GM18507 (cell line): ENCODE measurements around the gene GAGE12E.
"Not testable (repeated sequence)": the region's sequence is repeated elsewhere in the genome, so short reads cannot be mapped to it uniquely, and the experiment has no call there.

Experiments used
- DNase-seq: peaks from one replicate; pipeline ENCODE4 v3.0.0; 2011; ENCODE audit warnings: low read depth; ENCODE audit not compliant: insufficient read length; ENCODE audit errors: extremely low spot score
- FAIRE-seq: peaks from 2 replicates; lab custom pipeline; 2011; peaks lifted over from hg19 to GRCh38; lab: Jason Lieb, UNC

Gene GAGE12E, protein sequence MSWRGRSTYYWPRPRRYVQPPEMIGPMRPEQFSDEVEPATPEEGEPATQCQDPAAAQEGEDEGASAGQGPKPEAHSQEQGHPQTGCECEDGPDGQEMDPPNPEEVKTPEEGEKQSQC

DNA sequence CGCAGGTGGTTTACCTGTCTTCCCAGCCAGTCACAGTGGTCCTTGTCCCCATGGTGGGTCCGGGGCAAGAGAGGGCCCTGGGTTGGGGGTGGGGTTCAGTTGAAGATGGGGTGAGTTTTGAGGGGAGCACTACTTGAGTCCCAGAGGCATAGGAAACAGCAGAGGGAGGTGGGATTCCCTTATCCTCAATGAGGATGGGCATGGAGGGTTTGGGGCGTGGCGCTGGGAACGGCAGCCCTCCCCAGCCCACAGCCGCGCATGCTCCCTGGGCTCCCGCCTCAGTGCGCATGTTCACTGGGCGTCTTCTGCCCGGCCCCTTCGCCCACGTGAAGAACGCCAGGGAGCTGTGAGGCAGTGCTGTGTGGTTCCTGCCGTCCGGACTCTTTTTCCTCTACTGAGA is at the start of gene GAGE12E:
GAGE12E (plus strand) TSS at position 301 of the 400 bp plus-strand sequence. CDS start 1,155 bp downstream, outside the sequence.
- not testable (repeated sequence) for DNase-seq, FAIRE-seq

DNA sequence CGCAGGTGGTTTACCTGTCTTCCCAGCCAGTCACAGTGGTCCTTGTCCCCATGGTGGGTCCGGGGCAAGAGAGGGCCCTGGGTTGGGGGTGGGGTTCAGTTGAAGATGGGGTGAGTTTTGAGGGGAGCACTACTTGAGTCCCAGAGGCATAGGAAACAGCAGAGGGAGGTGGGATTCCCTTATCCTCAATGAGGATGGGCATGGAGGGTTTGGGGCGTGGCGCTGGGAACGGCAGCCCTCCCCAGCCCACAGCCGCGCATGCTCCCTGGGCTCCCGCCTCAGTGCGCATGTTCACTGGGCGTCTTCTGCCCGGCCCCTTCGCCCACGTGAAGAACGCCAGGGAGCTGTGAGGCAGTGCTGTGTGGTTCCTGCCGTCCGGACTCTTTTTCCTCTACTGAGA is 19.2 kb upstream of the GAGE12E start, which contains the start of gene GAGE12C:
GAGE12C (plus strand) TSS at position 301 of the 400 bp plus-strand sequence. CDS start 1,155 bp downstream, outside the sequence.
- not testable (repeated sequence) for DNase-seq, FAIRE-seq

DNA sequence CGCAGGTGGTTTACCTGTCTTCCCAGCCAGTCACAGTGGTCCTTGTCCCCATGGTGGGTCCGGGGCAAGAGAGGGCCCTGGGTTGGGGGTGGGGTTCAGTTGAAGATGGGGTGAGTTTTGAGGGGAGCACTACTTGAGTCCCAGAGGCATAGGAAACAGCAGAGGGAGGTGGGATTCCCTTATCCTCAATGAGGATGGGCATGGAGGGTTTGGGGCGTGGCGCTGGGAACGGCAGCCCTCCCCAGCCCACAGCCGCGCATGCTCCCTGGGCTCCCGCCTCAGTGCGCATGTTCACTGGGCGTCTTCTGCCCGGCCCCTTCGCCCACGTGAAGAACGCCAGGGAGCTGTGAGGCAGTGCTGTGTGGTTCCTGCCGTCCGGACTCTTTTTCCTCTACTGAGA is 9.7 kb upstream of the GAGE12E start, which contains the start of gene GAGE12D:
GAGE12D (plus strand) TSS at position 301 of the 400 bp plus-strand sequence. CDS start 1,155 bp downstream, outside the sequence.
- DNase-seq, FAIRE-seq: not testable (repeated sequence)

DNA sequence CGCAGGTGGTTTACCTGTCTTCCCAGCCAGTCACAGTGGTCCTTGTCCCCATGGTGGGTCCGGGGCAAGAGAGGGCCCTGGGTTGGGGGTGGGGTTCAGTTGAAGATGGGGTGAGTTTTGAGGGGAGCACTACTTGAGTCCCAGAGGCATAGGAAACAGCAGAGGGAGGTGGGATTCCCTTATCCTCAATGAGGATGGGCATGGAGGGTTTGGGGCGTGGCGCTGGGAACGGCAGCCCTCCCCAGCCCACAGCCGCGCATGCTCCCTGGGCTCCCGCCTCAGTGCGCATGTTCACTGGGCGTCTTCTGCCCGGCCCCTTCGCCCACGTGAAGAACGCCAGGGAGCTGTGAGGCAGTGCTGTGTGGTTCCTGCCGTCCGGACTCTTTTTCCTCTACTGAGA is 9.5 kb downstream of the GAGE12E start, which contains the start of gene GAGE12F:
GAGE12F (plus strand) TSS at position 301 of the 400 bp plus-strand sequence. CDS start 1,155 bp downstream, outside the sequence.
- not testable (repeated sequence) for FAIRE-seq

DNA sequence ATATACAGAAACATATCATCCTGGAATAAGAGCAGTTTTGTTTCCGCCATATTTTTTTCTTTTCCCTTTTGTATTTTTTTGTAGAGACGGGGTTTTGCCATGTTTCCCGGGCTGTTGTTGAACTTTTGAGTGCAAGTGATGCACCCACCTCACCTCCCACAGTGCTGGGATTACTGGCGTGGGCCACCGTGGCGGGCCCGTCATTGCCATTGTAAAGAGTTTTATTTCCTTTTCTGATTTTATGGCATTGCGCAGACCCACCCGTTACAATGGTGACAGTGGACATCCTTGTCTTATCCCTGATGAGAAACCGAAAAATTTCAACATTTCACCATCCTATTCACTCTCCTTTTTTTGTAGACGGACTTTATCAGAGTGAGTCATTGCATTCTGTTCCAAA is 17.6 kb downstream of the GAGE12E start:
- FAIRE-seq = not testable (repeated sequence)

More for the DNA sequence above, 9.5 kb downstream of the GAGE12E start, which contains the start of gene GAGE12F:
- not testable (repeated sequence) for DNase-seq

GRCh38 chrX:49569152-49569551 is 18.1 kb downstream of the GAGE12E start:
- FAIRE-seq, DNase-seq: not testable (repeated sequence)

More for the DNA sequence above, 17.6 kb downstream of the GAGE12E start:
- DNase-seq = not testable (repeated sequence)

DNA sequence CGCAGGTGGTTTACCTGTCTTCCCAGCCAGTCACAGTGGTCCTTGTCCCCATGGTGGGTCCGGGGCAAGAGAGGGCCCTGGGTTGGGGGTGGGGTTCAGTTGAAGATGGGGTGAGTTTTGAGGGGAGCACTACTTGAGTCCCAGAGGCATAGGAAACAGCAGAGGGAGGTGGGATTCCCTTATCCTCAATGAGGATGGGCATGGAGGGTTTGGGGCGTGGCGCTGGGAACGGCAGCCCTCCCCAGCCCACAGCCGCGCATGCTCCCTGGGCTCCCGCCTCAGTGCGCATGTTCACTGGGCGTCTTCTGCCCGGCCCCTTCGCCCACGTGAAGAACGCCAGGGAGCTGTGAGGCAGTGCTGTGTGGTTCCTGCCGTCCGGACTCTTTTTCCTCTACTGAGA is 19.0 kb downstream of the GAGE12E start, which contains the start of gene GAGE12G:
GAGE12G (plus strand) TSS at position 301 of the 400 bp plus-strand sequence. CDS start 1,155 bp downstream, outside the sequence.
- not testable (repeated sequence) for DNase-seq, FAIRE-seq

DNA sequence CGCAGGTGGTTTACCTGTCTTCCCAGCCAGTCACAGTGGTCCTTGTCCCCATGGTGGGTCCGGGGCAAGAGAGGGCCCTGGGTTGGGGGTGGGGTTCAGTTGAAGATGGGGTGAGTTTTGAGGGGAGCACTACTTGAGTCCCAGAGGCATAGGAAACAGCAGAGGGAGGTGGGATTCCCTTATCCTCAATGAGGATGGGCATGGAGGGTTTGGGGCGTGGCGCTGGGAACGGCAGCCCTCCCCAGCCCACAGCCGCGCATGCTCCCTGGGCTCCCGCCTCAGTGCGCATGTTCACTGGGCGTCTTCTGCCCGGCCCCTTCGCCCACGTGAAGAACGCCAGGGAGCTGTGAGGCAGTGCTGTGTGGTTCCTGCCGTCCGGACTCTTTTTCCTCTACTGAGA is 28.6 kb downstream of the GAGE12E start, which contains the start of gene GAGE12H:
GAGE12H (plus strand) TSS at position 301 of the 400 bp plus-strand sequence. CDS start 1,155 bp downstream, outside the sequence.
- FAIRE-seq = not testable (repeated sequence)

DNA sequence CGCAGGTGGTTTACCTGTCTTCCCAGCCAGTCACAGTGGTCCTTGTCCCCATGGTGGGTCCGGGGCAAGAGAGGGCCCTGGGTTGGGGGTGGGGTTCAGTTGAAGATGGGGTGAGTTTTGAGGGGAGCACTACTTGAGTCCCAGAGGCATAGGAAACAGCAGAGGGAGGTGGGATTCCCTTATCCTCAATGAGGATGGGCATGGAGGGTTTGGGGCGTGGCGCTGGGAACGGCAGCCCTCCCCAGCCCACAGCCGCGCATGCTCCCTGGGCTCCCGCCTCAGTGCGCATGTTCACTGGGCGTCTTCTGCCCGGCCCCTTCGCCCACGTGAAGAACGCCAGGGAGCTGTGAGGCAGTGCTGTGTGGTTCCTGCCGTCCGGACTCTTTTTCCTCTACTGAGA is 38.1 kb downstream of the GAGE12E start, which contains the start of gene GAGE2A:
GAGE2A (plus strand) TSS at position 301 of the 400 bp plus-strand sequence. CDS start 1,155 bp downstream, outside the sequence.
- not testable (repeated sequence) for DNase-seq, FAIRE-seq

More for the DNA sequence above, 28.6 kb downstream of the GAGE12E start, which contains the start of gene GAGE12H:
- not testable (repeated sequence) for DNase-seq

- FAIRE-seq, DNase-seq: not testable (repeated sequence)
These were observed 38.8 kb downstream of the GAGE12E start for GRCh38 chrX:49589769-49590478.

GRCh38 chrX:49590488-49590887 is 39.4 kb downstream of the GAGE12E start:
- not testable (repeated sequence) for DNase-seq

GRCh38 chrX:49598720-49599119 is 47.6 kb downstream of the GAGE12E start, which contains the start of gene GAGE1:
GAGE1 (plus strand) TSS chrX:49599020; CDS start chrX:49600175, 1,155 bp downstream.
- DNase-seq, FAIRE-seq: not testable (repeated sequence)

More at GRCh38 chrX:49590488-49590887, 39.4 kb downstream of the GAGE12E start:
- FAIRE-seq = not testable (repeated sequence)
